HEK293 (cell line): ENCODE data around the gene CEND1.
A peak's percentile ranks its signal among the peaks of the same experiment; 100 is the strongest.

Experiments
- GLI2 ChIP-seq: fragments of 450-650 bp; formaldehyde crosslinking; IDR thresholded peaks from 2 replicates; pipeline ENCODE4; 2017; ENCODE audit warnings: missing biosample characterization, missing genetic modification characterization, low read depth, borderline replicate concordance
- HOXA7 ChIP-seq: sonication (generic); formaldehyde crosslinking; IDR thresholded peaks from 2 replicates; pipeline ENCODE4 v1.8.1; 2022; ENCODE audit warnings: missing genetic modification reagents, borderline replicate concordance
- KLF8 ChIP-seq: fragments of 450-650 bp; formaldehyde crosslinking; IDR thresholded peaks from 2 replicates; pipeline ENCODE4 v1.5.1; 2016; ENCODE audit warnings: missing biosample characterization, missing genetic modification characterization
- OSR2 ChIP-seq: fragments of 450-650 bp; formaldehyde crosslinking; IDR thresholded peaks from 2 replicates; pipeline ENCODE4 v1.5.1; 2016; ENCODE audit warnings: missing biosample characterization, missing genetic modification characterization
- YY1 ChIP-seq: fragments of 450-650 bp; formaldehyde crosslinking; IDR thresholded peaks from 2 replicates; pipeline ENCODE4 v1.5.1; 2018; ENCODE audit warnings: missing biosample characterization, missing genetic modification characterization
- ZFHX2 ChIP-seq: fragments of 450-650 bp; formaldehyde crosslinking; conservative IDR thresholded peaks from 2 replicates; pipeline ENCODE4 v1.5.1; 2016; ENCODE audit warnings: missing biosample characterization, missing genetic modification characterization
- ZFP3 ChIP-seq: fragments of 450-650 bp; formaldehyde crosslinking; IDR thresholded peaks from 2 replicates; pipeline ENCODE4 v1.5.1; 2016; ENCODE audit warnings: low read depth, missing biosample characterization, missing genetic modification characterization
- ZIC2 ChIP-seq: fragments of 450-650 bp; formaldehyde crosslinking; IDR thresholded peaks from 2 replicates; pipeline ENCODE4 v1.5.1; 2016; ENCODE audit warnings: missing biosample characterization, missing genetic modification characterization
- ZNF274 ChIP-seq, 2 experiments: fragments of 200-500 bp in 1 of 2; fragments of 450-650 bp in 1 of 2; sonication (Bioruptor generic) in 1 of 2; formaldehyde crosslinking in 1 of 2; IDR thresholded peaks; 2 replicates each; pipeline versions ENCODE4 v1.5.1 to v1.6.1; 2014 to 2016; ENCODE audit warnings: borderline replicate concordance in 1 of 2, inconsistent platforms in 1 of 2, low read length in 1 of 2, missing biosample characterization in 1 of 2, missing genetic modification characterization in 1 of 2
- ZNF311 ChIP-seq: fragments of 450-650 bp; formaldehyde crosslinking; IDR thresholded peaks from 2 replicates; pipeline ENCODE4 v1.5.1; 2017; ENCODE audit warnings: missing biosample characterization, missing genetic modification characterization, borderline replicate concordance
- ZNF391 ChIP-seq: fragments of 450-650 bp; formaldehyde crosslinking; IDR thresholded peaks from 2 replicates; pipeline ENCODE4 v1.5.1; 2016; ENCODE audit warnings: low read depth, missing biosample characterization, missing genetic modification characterization, borderline replicate concordance
- ZNF473 ChIP-seq: fragments of 450-650 bp; formaldehyde crosslinking; IDR thresholded peaks from 2 replicates; pipeline ENCODE4 v1.5.1; 2017; ENCODE audit warnings: missing biosample characterization, missing genetic modification characterization
- ZNF654 ChIP-seq: fragments of 450-650 bp; formaldehyde crosslinking; IDR thresholded peaks from 2 replicates; pipeline ENCODE4 v1.5.1; 2016; ENCODE audit warnings: low read depth, missing biosample characterization, missing genetic modification characterization
- ZNF658 ChIP-seq: fragments of 450-650 bp; formaldehyde crosslinking; IDR thresholded peaks from 2 replicates; pipeline ENCODE4; 2016; ENCODE audit warnings: missing biosample characterization, missing genetic modification characterization
- ZNF660 ChIP-seq: fragments of 450-650 bp; IDR thresholded peaks from 2 replicates; pipeline ENCODE4 v1.5.1; 2018; ENCODE audit warnings: missing biosample characterization, mild to moderate bottlenecking, missing genetic modification characterization
- ZNF747 ChIP-seq: fragments of 450-650 bp; formaldehyde crosslinking; IDR thresholded peaks from 2 replicates; pipeline ENCODE4 v1.5.1; 2016; ENCODE audit warnings: missing biosample characterization, missing genetic modification characterization
- ZSCAN23 ChIP-seq: fragments of 450-650 bp; formaldehyde crosslinking; IDR thresholded peaks from 2 replicates; pipeline ENCODE4 v1.5.1; 2016; ENCODE audit warnings: missing biosample characterization, missing genetic modification characterization
- TF ChIP-seq, protein P1 (sequence below): fragments of 450-650 bp; formaldehyde crosslinking; IDR thresholded peaks from 2 replicates; pipeline ENCODE4 v1.5.1; 2016; ENCODE audit warnings: missing biosample characterization, missing genetic modification characterization
- TF ChIP-seq, protein P2 (sequence below): fragments of 450-650 bp; formaldehyde crosslinking; IDR thresholded peaks from 2 replicates; pipeline ENCODE4 v1.5.1; 2016; ENCODE audit warnings: missing biosample characterization, missing genetic modification characterization
- TF ChIP-seq, protein P3 (sequence below): fragments of 450-650 bp; formaldehyde crosslinking; IDR thresholded peaks from 2 replicates; pipeline ENCODE4 v1.5.1; 2017; ENCODE audit warnings: missing biosample characterization, mild to moderate bottlenecking, missing genetic modification characterization, moderate library complexity
- TF ChIP-seq, protein P4 (sequence below): fragments of 450-650 bp; formaldehyde crosslinking; IDR thresholded peaks from 2 replicates; pipeline ENCODE4 v1.5.1; 2016; ENCODE audit warnings: missing biosample characterization, missing genetic modification characterization, low read depth
- TF ChIP-seq, protein P5 (sequence below): fragments of 450-650 bp; formaldehyde crosslinking; IDR thresholded peaks from 2 replicates; pipeline ENCODE4 v1.5.1; 2017; ENCODE audit warnings: missing biosample characterization, missing genetic modification characterization
- TF ChIP-seq, protein P6 (sequence below): fragments of 450-650 bp; formaldehyde crosslinking; IDR thresholded peaks from 2 replicates; pipeline ENCODE4 v1.5.1; 2016; ENCODE audit warnings: missing biosample characterization, missing genetic modification characterization
- TF ChIP-seq, protein P7 (sequence below): fragments of 450-650 bp; formaldehyde crosslinking; IDR thresholded peaks from 2 replicates; pipeline ENCODE4 v1.5.1; 2016; ENCODE audit warnings: missing biosample characterization, missing genetic modification characterization

Gene CEND1

DNA sequence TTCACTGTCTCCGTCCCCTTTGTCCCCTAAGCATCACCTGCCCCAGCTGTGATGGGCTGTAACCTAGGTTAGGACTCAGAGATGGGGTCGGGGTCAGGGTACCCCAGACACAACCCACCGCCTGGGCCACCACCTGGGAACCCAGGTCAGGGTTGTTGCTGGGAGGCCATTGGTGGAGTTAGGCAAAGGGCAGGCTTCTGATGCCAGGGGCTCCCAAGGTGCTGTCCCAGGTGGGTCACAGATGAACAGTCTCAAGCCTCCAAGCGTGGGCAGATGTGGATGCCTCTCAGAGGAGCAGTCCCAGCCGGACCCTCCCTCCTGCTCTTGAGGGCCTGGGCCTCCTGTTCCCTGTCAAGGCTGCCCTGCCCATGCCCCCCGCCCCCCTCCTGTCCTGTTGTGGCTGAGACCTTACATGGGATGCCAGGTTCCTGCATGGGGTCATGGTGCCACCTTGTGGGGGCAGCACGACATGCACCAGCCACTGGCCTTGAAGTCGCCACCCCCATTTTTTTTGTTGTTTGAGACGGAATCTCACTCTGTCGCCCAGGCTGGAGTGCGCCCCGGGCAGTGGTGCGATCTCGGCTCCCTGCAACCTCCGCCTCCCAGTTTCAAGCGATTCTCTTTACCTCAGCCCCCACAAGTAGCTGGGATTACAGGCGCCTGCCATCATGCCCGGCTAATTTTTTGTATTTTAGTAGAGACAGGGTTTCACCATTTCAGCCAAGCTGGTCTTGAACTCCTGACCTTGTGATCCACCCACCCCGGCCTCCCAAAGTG is 24.7 kb downstream of the CEND1 start (continued):
- TF ChIP-seq, protein P1, sequence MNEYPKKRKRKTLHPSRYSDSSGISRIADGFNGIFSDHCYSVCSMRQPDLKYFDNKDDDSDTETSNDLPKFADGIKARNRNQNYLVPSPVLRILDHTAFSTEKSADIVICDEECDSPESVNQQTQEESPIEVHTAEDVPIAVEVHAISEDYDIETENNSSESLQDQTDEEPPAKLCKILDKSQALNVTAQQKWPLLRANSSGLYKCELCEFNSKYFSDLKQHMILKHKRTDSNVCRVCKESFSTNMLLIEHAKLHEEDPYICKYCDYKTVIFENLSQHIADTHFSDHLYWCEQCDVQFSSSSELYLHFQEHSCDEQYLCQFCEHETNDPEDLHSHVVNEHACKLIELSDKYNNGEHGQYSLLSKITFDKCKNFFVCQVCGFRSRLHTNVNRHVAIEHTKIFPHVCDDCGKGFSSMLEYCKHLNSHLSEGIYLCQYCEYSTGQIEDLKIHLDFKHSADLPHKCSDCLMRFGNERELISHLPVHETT (tag by site-specific recombination) = no peak
- TF ChIP-seq, protein P2, sequence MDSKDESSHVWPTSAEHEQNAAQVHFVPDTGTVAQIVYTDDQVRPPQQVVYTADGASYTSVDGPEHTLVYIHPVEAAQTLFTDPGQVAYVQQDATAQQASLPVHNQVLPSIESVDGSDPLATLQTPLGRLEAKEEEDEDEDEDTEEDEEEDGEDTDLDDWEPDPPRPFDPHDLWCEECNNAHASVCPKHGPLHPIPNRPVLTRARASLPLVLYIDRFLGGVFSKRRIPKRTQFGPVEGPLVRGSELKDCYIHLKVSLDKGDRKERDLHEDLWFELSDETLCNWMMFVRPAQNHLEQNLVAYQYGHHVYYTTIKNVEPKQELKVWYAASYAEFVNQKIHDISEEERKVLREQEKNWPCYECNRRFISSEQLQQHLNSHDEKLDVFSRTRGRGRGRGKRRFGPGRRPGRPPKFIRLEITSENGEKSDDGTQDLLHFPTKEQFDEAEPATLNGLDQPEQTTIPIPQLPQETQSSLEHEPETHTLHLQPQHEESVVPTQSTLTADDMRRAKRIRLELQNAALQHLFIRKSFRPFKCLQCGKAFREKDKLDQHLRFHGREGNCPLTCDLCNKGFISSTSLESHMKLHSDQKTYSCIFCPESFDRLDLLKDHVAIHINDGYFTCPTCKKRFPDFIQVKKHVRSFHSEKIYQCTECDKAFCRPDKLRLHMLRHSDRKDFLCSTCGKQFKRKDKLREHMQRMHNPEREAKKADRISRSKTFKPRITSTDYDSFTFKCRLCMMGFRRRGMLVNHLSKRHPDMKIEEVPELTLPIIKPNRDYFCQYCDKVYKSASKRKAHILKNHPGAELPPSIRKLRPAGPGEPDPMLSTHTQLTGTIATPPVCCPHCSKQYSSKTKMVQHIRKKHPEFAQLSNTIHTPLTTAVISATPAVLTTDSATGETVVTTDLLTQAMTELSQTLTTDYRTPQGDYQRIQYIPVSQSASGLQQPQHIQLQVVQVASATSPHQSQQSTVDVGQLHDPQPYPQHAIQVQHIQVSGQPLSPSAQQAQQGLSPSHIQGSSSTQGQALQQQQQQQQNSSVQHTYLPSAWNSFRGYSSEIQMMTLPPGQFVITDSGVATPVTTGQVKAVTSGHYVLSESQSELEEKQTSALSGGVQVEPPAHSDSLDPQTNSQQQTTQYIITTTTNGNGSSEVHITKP (tag by site-specific recombination) = no peak
- no peak for TF ChIP-seq ZNF311 (tag by site-specific recombination)
- TF ChIP-seq ZFHX2 (tag by site-specific recombination) = 0 out of 2 replicates have a peak, but pooled peaks have one; percentile 16
- TF ChIP-seq GLI2 (tag by site-specific recombination) = no peak
- no peak for TF ChIP-seq ZNF473 (tag by site-specific recombination)
- TF ChIP-seq, protein P3, sequence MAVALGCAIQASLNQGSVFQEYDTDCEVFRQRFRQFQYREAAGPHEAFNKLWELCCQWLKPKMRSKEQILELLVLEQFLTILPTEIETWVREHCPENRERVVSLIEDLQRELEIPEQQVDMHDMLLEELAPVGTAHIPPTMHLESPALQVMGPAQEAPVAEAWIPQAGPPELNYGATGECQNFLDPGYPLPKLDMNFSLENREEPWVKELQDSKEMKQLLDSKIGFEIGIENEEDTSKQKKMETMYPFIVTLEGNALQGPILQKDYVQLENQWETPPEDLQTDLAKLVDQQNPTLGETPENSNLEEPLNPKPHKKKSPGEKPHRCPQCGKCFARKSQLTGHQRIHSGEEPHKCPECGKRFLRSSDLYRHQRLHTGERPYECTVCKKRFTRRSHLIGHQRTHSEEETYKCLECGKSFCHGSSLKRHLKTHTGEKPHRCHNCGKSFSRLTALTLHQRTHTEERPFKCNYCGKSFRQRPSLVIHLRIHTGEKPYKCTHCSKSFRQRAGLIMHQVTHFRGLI = no peak
- TF ChIP-seq OSR2 (tag by site-specific recombination) = no peak
- TF ChIP-seq, protein P4, sequence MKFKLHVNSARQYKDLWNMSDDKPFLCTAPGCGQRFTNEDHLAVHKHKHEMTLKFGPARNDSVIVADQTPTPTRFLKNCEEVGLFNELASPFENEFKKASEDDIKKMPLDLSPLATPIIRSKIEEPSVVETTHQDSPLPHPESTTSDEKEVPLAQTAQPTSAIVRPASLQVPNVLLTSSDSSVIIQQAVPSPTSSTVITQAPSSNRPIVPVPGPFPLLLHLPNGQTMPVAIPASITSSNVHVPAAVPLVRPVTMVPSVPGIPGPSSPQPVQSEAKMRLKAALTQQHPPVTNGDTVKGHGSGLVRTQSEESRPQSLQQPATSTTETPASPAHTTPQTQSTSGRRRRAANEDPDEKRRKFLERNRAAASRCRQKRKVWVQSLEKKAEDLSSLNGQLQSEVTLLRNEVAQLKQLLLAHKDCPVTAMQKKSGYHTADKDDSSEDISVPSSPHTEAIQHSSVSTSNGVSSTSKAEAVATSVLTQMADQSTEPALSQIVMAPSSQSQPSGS = no peak
- no peak for TF ChIP-seq ZFP3 (tag by site-specific recombination)
- no peak for TF ChIP-seq ZNF274 (IDR thresholded peaks at IDR 0.05; ENCODE audit: low read length)
- no peak for TF ChIP-seq ZNF274 (tag by site-specific recombination; IDR thresholded peaks at IDR 0.05; ENCODE audit: borderline replicate concordance)
- peak; percentile 37 for TF ChIP-seq ZNF654 (tag by site-specific recombination)
- TF ChIP-seq ZNF658 (tag by site-specific recombination) = no peak
- TF ChIP-seq YY1 (tag by site-specific recombination) = no peak
- TF ChIP-seq ZNF660 (tag by site-specific recombination) = no peak
- TF ChIP-seq ZSCAN23 (tag by site-specific recombination) = no peak
- TF ChIP-seq ZNF747 (tag by site-specific recombination) = no peak
- TF ChIP-seq ZNF391 (tag by site-specific recombination) = no peak
- TF ChIP-seq, protein P5, sequence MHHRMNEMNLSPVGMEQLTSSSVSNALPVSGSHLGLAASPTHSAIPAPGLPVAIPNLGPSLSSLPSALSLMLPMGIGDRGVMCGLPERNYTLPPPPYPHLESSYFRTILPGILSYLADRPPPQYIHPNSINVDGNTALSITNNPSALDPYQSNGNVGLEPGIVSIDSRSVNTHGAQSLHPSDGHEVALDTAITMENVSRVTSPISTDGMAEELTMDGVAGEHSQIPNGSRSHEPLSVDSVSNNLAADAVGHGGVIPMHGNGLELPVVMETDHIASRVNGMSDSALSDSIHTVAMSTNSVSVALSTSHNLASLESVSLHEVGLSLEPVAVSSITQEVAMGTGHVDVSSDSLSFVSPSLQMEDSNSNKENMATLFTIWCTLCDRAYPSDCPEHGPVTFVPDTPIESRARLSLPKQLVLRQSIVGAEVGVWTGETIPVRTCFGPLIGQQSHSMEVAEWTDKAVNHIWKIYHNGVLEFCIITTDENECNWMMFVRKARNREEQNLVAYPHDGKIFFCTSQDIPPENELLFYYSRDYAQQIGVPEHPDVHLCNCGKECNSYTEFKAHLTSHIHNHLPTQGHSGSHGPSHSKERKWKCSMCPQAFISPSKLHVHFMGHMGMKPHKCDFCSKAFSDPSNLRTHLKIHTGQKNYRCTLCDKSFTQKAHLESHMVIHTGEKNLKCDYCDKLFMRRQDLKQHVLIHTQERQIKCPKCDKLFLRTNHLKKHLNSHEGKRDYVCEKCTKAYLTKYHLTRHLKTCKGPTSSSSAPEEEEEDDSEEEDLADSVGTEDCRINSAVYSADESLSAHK (tag by site-specific recombination) = no peak
- TF ChIP-seq KLF8 (tag by site-specific recombination) = no peak; the same call in 1 of the 2 replicates
- TF ChIP-seq, protein P6, sequence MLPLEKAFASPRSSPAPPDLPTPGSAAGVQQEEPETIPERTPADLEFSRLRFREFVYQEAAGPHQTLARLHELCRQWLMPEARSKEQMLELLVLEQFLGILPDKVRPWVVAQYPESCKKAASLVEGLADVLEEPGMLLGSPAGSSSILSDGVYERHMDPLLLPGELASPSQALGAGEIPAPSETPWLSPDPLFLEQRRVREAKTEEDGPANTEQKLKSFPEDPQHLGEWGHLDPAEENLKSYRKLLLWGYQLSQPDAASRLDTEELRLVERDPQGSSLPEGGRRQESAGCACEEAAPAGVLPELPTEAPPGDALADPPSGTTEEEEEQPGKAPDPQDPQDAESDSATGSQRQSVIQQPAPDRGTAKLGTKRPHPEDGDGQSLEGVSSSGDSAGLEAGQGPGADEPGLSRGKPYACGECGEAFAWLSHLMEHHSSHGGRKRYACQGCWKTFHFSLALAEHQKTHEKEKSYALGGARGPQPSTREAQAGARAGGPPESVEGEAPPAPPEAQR = no peak
- no peak for TF ChIP-seq HOXA7 (CRISPR knock-in tag)
- TF ChIP-seq ZIC2 (tag by site-specific recombination) = no peak
- TF ChIP-seq, protein P7, sequence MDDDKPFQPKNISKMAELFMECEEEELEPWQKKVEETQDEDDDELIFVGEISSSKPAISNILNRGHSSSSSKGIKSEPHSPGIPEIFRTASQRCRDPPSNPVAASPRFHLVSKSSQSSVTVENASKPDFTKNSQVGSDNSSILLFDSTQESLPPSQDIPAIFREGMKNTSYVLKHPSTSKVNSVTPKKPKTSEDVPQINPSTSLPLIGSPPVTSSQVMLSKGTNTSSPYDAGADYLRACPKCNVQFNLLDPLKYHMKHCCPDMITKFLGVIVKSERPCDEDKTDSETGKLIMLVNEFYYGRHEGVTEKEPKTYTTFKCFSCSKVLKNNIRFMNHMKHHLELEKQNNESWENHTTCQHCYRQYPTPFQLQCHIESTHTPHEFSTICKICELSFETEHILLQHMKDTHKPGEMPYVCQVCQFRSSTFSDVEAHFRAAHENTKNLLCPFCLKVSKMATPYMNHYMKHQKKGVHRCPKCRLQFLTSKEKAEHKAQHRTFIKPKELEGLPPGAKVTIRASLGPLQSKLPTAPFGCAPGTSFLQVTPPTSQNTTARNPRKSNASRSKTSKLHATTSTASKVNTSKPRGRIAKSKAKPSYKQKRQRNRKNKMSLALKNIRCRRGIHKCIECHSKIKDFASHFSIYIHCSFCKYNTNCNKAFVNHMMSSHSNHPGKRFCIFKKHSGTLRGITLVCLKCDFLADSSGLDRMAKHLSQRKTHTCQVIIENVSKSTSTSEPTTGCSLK (tag by site-specific recombination) = no peak
